H1 (cell line): Measurements from ENCODE around the gene ILF2. TPM values are rescaled to one million over a fixed set of nuclear protein-coding genes. Genes with fewer than 3 reads are reported as not detected.

Source experiments
- CTCF ChIA-PET: fragments of 300-600 bp; sonication (Branson Sonifier 250); formaldehyde crosslinking; loops from one replicate; lab custom pipeline; 2021; ENCODE audit not compliant: partially characterized antibody; lab: Charles Lee
- POLR2A ChIA-PET: fragments of 300-600 bp; sonication (Branson Sonifier 250); formaldehyde crosslinking; loops from one replicate; lab custom pipeline; 2021; ENCODE audit warnings: inconsistent platforms; ENCODE audit not compliant: partially characterized antibody; lab: Charles Lee
- DNase-seq, 2 experiments: peaks; one replicate each; pipeline versions ENCODE4 v3.0.0 to v3.0.0-alpha.2; 2010 to 2022; ENCODE audit warnings: low spot score in 2 of 2, low read depth in 1 of 2, mixed read lengths in 1 of 2
- FAIRE-seq: peaks from 2 replicates; lab custom pipeline; 2011; peaks lifted over from hg19 to GRCh38; lab: Jason Lieb, UNC
- H2AFZ ChIP-seq: 2 replicates; pipeline ENCODE4 v1.8.1; 2012; ENCODE audit warnings: low read length, inconsistent platforms
- H2AK5ac ChIP-seq: 2 replicates; pipeline ENCODE4 v1.6.1; 2013; ENCODE audit warnings: low read depth, low read length
- H2BK120ac ChIP-seq: replicated peaks from 2 replicates; pipeline ENCODE3; 2013; ENCODE audit warnings: low read depth, low read length, inconsistent platforms
- H2BK12ac ChIP-seq: 2 replicates; pipeline ENCODE4 v1.6.1; 2013; ENCODE audit warnings: low read depth, low read length
- H2BK15ac ChIP-seq: 2 replicates; pipeline ENCODE4 v1.6.1; 2013; ENCODE audit warnings: low read length
- H2BK20ac ChIP-seq: 2 replicates; pipeline ENCODE4 v1.6.1; 2013; ENCODE audit warnings: low read length
- H2BK5ac ChIP-seq: 2 replicates; pipeline ENCODE4 v1.6.1; 2013; ENCODE audit warnings: low read depth, low read length
- H3K14ac ChIP-seq: 2 replicates; pipeline ENCODE4 v1.6.1; 2013; ENCODE audit warnings: inconsistent platforms; ENCODE audit not compliant: insufficient read length
- H3K18ac ChIP-seq: 2 replicates; pipeline ENCODE4 v1.6.1; 2013; ENCODE audit warnings: low read length; ENCODE audit errors: extremely low read depth
- H3K23ac ChIP-seq: 2 replicates; pipeline ENCODE4 v1.6.1; 2013; ENCODE audit warnings: inconsistent platforms; ENCODE audit not compliant: insufficient read length
- H3K23me2 ChIP-seq: 2 replicates; pipeline ENCODE4 v1.6.1; 2013; ENCODE audit warnings: low read depth, low read length
- H3K27ac ChIP-seq: 2 replicates; pipeline ENCODE4 v1.6.1; 2011; ENCODE audit warnings: low read depth, low read length, inconsistent platforms
- H3K27me3 ChIP-seq, 4 experiments: replicated peaks in 1 of 4; 1 replicate in 1 of 4; 2 replicates in 3 of 4; pipeline versions ENCODE4 v1.6.1 to v1.8.1; 2011 to 2013; ENCODE audit warnings: low read length in 3 of 4, mild to moderate bottlenecking in 3 of 4, inconsistent platforms in 2 of 4, mixed read lengths in 2 of 4, moderate library complexity in 1 of 4; ENCODE audit not compliant: control insufficient read depth in 3 of 4, insufficient read depth in 3 of 4; ENCODE audit errors: extremely low read depth in 1 of 4
- H3K36me3 ChIP-seq, 4 experiments: 2 replicates each; pipeline versions ENCODE4 v1.6.1 to v1.8.1; 2011 to 2013; ENCODE audit warnings: mild to moderate bottlenecking in 4 of 4, low read length in 3 of 4, moderate library complexity in 2 of 4, control low read depth in 1 of 4, inconsistent platforms in 1 of 4; ENCODE audit not compliant: insufficient read depth in 4 of 4, control insufficient read depth in 2 of 4
- H3K4ac ChIP-seq: replicated peaks from 2 replicates; pipeline ENCODE3; 2013; ENCODE audit warnings: low read length, low read depth, mixed read lengths, inconsistent platforms; ENCODE audit not compliant: insufficient read length
- H3K4me1 ChIP-seq, 4 experiments: replicated peaks in 1 of 4; 1 replicate in 1 of 4; 2 replicates in 3 of 4; pipeline versions ENCODE4 v1.6.1 to v1.8.1; 2011 to 2013; ENCODE audit warnings: low read length in 3 of 4, inconsistent platforms in 2 of 4, mixed read lengths in 1 of 4; ENCODE audit not compliant: insufficient read depth in 4 of 4, control insufficient read depth in 3 of 4
- H3K4me2 ChIP-seq, 2 experiments: 2 replicates each; pipeline versions ENCODE4 v1.6.1 to v1.8.1; 2011 to 2013; ENCODE audit warnings: low read depth in 2 of 2, low read length in 2 of 2, control low read depth in 1 of 2, inconsistent platforms in 1 of 2, mild to moderate bottlenecking in 1 of 2; ENCODE audit not compliant: insufficient read depth in 1 of 2
- H3K4me3 ChIP-seq, 4 experiments: fragments of 200-600, 300-600 bp in 1 of 4; sonication (generic), shearing (Covaris generic), sonication (Bioruptor Twin) in 1 of 4; 2 replicates each; pipeline versions ENCODE4 v1.5.1 to v1.8.1; 2011 to 2016; ENCODE audit warnings: low read length in 4 of 4, low read depth in 3 of 4, control low read depth in 2 of 4, inconsistent platforms in 2 of 4, mild to moderate bottlenecking in 2 of 4, mixed read lengths in 1 of 4, moderate library complexity in 1 of 4; ENCODE audit not compliant: insufficient read depth in 2 of 4; ENCODE audit errors: extremely low read depth in 1 of 4
- H3K56ac ChIP-seq: replicated peaks from 2 replicates; pipeline ENCODE3; 2013; ENCODE audit warnings: low read depth, mild to moderate bottlenecking, mixed read lengths, low read length, inconsistent platforms; ENCODE audit not compliant: insufficient read length
- H3K79me1 ChIP-seq: 2 replicates; pipeline ENCODE4 v1.6.1; 2013; ENCODE audit warnings: low read depth, low read length, control low read depth
- H3K79me2 ChIP-seq, 2 experiments: 2 replicates each; pipeline versions ENCODE4 v1.6.1 to v1.8.1; 2012 to 2013; ENCODE audit warnings: low read length in 2 of 2, mild to moderate bottlenecking in 2 of 2, inconsistent platforms in 1 of 2; ENCODE audit not compliant: insufficient read depth in 2 of 2, control insufficient read depth in 1 of 2
- H3K9ac ChIP-seq, 4 experiments: replicated peaks in 1 of 4; 1 replicate in 1 of 4; 2 replicates in 3 of 4; pipeline versions ENCODE4 v1.6.1 to v1.8.1; 2011 to 2013; ENCODE audit warnings: low read depth in 3 of 4, low read length in 3 of 4, control low read depth in 2 of 4, mild to moderate bottlenecking in 2 of 4, moderate library complexity in 2 of 4, inconsistent platforms in 1 of 4; ENCODE audit errors: extremely low read depth in 1 of 4
- H3K9me3 ChIP-seq, 2 experiments: 2 replicates each; pipeline versions ENCODE4 v1.6.1 to v1.8.1; 2012 to 2013; ENCODE audit warnings: mild to moderate bottlenecking in 2 of 2, moderate library complexity in 2 of 2, control low read depth in 1 of 2, inconsistent platforms in 1 of 2, low read depth in 1 of 2, low read length in 1 of 2, mixed read lengths in 1 of 2; ENCODE audit not compliant: insufficient read depth in 2 of 2
- H4K20me1 ChIP-seq, 2 experiments: replicated peaks in 1 of 2; 2 replicates each; pipeline versions ENCODE3 to v1.8.1; 2011 to 2013; ENCODE audit warnings: inconsistent platforms in 2 of 2, low read length in 2 of 2, mild to moderate bottlenecking in 1 of 2; ENCODE audit not compliant: insufficient read depth in 2 of 2, control insufficient read depth in 1 of 2
- H4K5ac ChIP-seq: 2 replicates; pipeline ENCODE4 v1.6.1; 2013; ENCODE audit warnings: low read length, low read depth, mixed read lengths, inconsistent platforms; ENCODE audit not compliant: insufficient read length
- H4K8ac ChIP-seq: 2 replicates; pipeline ENCODE4 v1.8.0; 2013; ENCODE audit warnings: mild to moderate bottlenecking, moderate library complexity, low read length, inconsistent platforms; ENCODE audit not compliant: insufficient read depth; ENCODE audit errors: extremely low read depth
- H4K91ac ChIP-seq: replicated peaks from 2 replicates; pipeline ENCODE3; 2013; ENCODE audit warnings: low read length, mixed read lengths, inconsistent platforms; ENCODE audit not compliant: insufficient read length
- EGR1 ChIP-seq: IDR thresholded peaks from 2 replicates; pipeline ENCODE4 v1.6.1; 2011; ENCODE audit warnings: low read depth, low read length, borderline replicate concordance
- GABPA ChIP-seq: IDR thresholded peaks from 2 replicates; pipeline ENCODE4 v1.6.1; 2011; ENCODE audit warnings: mild to moderate bottlenecking, low read length, moderate library complexity, borderline replicate concordance; ENCODE audit not compliant: insufficient read depth
- GTF2F1 ChIP-seq: IDR thresholded peaks from 2 replicates; pipeline ENCODE4 v1.6.1; 2012; ENCODE audit warnings: low read depth, low read length, improper control_type of control experiment, borderline replicate concordance
- KDM4A ChIP-seq: IDR thresholded peaks from one replicate; pipeline ENCODE4 v1.7.1; 2012; ENCODE audit warnings: low read depth, mild to moderate bottlenecking, moderate library complexity, low read length, inconsistent platforms; ENCODE audit not compliant: severe bottlenecking
- USF2 ChIP-seq: IDR thresholded peaks from 2 replicates; pipeline ENCODE4 v1.6.1; 2011; ENCODE audit warnings: low read length, improper control_type of control experiment
- WGBS, 2 experiments: shearing (Covaris generic) in 1 of 2; methylation state at CpG; one replicate each; pipeline versions ENCODE4 v1.1.6 to v1.1.7; 2013 to 2015; ENCODE audit warnings: low lambda C conversion rate in 2 of 2, mixed read lengths in 2 of 2, inconsistent platforms in 1 of 2, low coverage in 1 of 2, missing lambda C conversion rate in 1 of 2; ENCODE audit not compliant: insufficient replicate concordance in 2 of 2, insufficient coverage in 1 of 2, insufficient read length in 1 of 2; ENCODE audit errors: extremely low coverage in 1 of 2, missing lambda C conversion rate in 1 of 2; 5-methylcytosine and 5-hydroxymethylcytosine counted together
- polyA plus RNA-seq, 7 experiments: library from polyadenylated mRNA; depleted of rRNA in 3 of 7; stranded (reverse) in 5 of 7; unstranded in 2 of 7; fragments of >200 nt in 5 of 7; fragments of 200-250 nt in 2 of 7; gene quantifications; 1 replicate in 5 of 7; 2 replicates in 1 of 7; 4 replicates in 1 of 7; pipeline versions ENCODE4 v1.2.1 to v1.2.3, GENCODE V29; 2011 to 2013; ENCODE audit warnings: missing spikeins in 2 of 7, mixed read lengths in 2 of 7
- total RNA-seq: library from RNA; stranded (reverse); fragmentation: NEBNext Ultra II Directional; extraction: Animal tissue kit (Norgen Biotek cat#: 25700); gene quantifications from 2 replicates; pipeline ENCODE4 v1.2.1, GENCODE V29; 2021

ILF2 gene
- total and polyA plus RNA-seq, 2 of the 8 experiments (the other 6 are each of a cell fraction or from before 2014, with no cell fraction given), result 389 to 474 TPM

- 94% methylated on average over 6 of the region's 6 CpGs; no CpG with 5 or more reads in 1 of the 2 experiments for WGBS, 2 experiments
- H3K4me1 ChIP-seq, result peaks cover 0 to 9% (median 0%) of the 10 kb centered on the region in 4 experiments; a peak in 3 of 7 replicates
Observed at GRCh38 chr1:153619171-153619570, 51.6 kb downstream of the ILF2 start.

More at GRCh38 chr1:153619171-153619570, 51.6 kb downstream of the ILF2 start:
- no peak overlapping the region for H3K18ac ChIP-seq
- no peaks in the 10 kb centered on the region for H4K20me1 ChIP-seq
- H2BK12ac ChIP-seq, result no peak overlapping the region
- H3K9ac ChIP-seq, result no peak overlapping the region
- no peak for TF ChIP-seq GABPA
- no peak for TF ChIP-seq EGR1
- TF ChIP-seq USF2, result no peak
- TF ChIP-seq GTF2F1, result no peak
- no peak for TF ChIP-seq KDM4A
- H3K4ac ChIP-seq, result no peak overlapping the region
- H4K5ac ChIP-seq, result no peak overlapping the region
- no peak overlapping the region for H2AFZ ChIP-seq
- no peak overlapping the region for H3K14ac ChIP-seq
- CTCF ChIA-PET, result interaction anchor here (1.1 to 15.9 kb wide), 15 partner anchors 9 to 264 kb away, joined by 3 to 224 read pairs (median 7); partner anchors contain the start of genes CHTOP, S100A1, S100A13 and S100A6
- H2BK20ac ChIP-seq, result no peak overlapping the region
- no peak for FAIRE-seq
- no peak overlapping the region for H3K27ac ChIP-seq
- no peaks in the 10 kb centered on the region for H3K27me3 ChIP-seq
- no peak for DNase-seq
- POLR2A ChIA-PET, result interaction anchor here (1.0 to 15.3 kb wide), 8 partner anchors 9 to 99 kb away, joined by 3 to 261 read pairs (median 4); partner anchors contain the start of genes CHTOP, S100A1 and S100A13
- H2BK15ac ChIP-seq, result no peak overlapping the region
- no peak overlapping the region for H4K8ac ChIP-seq
- H2BK120ac ChIP-seq, result no peak overlapping the region
- H3K36me3 ChIP-seq, result peaks cover 0 to 6% (median 0%) of the 10 kb centered on the region in 4 experiments; a peak in 4 of 8 replicates
- H3K56ac ChIP-seq, result no peak overlapping the region
- H4K91ac ChIP-seq, result no peak overlapping the region
- H3K4me3 ChIP-seq, result no peak overlapping the region
- H2BK5ac ChIP-seq, result no peak overlapping the region
- H3K9me3 ChIP-seq, result no peaks in the 10 kb centered on the region
- no peaks in the 10 kb centered on the region for H3K79me2 ChIP-seq
- no peak overlapping the region for H3K4me2 ChIP-seq
- no peaks in the 10 kb centered on the region for H3K79me1 ChIP-seq
- H2AK5ac ChIP-seq, result no peak overlapping the region
- no peaks in the 10 kb centered on the region; the same call in 1 of the 2 replicates for H3K23me2 ChIP-seq
- H3K23ac ChIP-seq, result no peak overlapping the region
